T-helper 17 cell (primary cell): ENCODE measurements around the gene HIVEP3. TPM values are rescaled to one million over a fixed set of nuclear protein-coding genes. Genes with fewer than 3 reads are reported as not detected.
A peak's percentile ranks its signal among the peaks of the same experiment; 100 is the strongest.

Source experiments
- ATAC-seq: fragments of 150-1000 bp; cut with Tn5 transposase; 2 replicates; pipeline ENCODE4 v1.10.0; 2021; ENCODE audit warnings: mild to moderate bottlenecking, moderate library complexity
- DNase-seq, 3 donors: peaks; one replicate each; pipeline versions ENCODE4 v3.0.0 to v3.0.0-alpha.2; 2020 to 2021
- H3K9me3 ChIP-seq: one replicate; pipeline ENCODE4 v1.7.0; 2013; ENCODE audit warnings: low read length, mild to moderate bottlenecking; ENCODE audit not compliant: control insufficient read depth, poor library complexity, severe bottlenecking
- H3K27ac Mint-ChIP-seq: one replicate; pipeline ENCODE4 v1.8.0; 2022; ENCODE audit warnings: mild to moderate bottlenecking, moderate library complexity, mixed read lengths
- H3K27me3 Mint-ChIP-seq: one replicate; pipeline ENCODE4 v1.8.0; 2022; ENCODE audit warnings: mixed read lengths
- H3K36me3 Mint-ChIP-seq: one replicate; pipeline ENCODE4 v1.8.0; 2022; ENCODE audit warnings: low read depth, mixed read lengths
- H3K4me1 Mint-ChIP-seq: one replicate; pipeline ENCODE4 v1.8.0; 2022; ENCODE audit warnings: mild to moderate bottlenecking, mixed read lengths
- H3K4me3 Mint-ChIP-seq: one replicate; pipeline ENCODE4 v1.8.0; 2022; ENCODE audit warnings: mild to moderate bottlenecking, moderate library complexity, mixed read lengths
- total RNA-seq, 4 donors: library from RNA in 2 of 4; stranded (reverse) in 2 of 4; gene quantifications; one replicate each; pipeline ENCODE4 v1.2.3 and lab custom pipeline; 2022 to 2026

The HIVEP3 gene
- total RNA-seq, 2 donors from 2014 or later: 11.1 to 13.9 TPM

DNA sequence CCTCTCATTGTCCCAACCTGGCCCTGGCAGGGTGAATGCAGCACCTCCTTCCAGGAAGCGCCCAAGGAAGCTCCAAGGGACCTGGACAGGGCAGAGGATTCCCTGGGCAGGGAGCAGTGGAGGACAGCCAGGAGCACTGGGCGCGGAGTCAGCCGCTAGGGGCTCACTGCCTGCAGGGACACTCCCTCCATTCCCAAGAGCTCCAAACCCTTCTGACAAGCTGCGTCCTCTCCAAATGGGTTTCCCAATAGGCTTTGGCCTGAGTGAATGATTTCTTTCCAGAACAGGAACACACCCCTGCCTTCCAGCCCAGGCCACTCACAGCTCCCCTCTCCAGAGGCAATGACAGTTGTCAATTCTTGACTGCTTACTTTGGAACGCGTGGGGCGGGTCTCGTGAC lies 305.8 kb downstream of the HIVEP3 start:
- Mint-ChIP-seq H3K36me3 (peaks cover 11% of the 10 kb centered on the region), H3K4me1 (peaks cover 20% of the 10 kb centered on the region), H3K27me3 (no peaks in the 10 kb centered on the region), H3K4me3 (no peak overlapping the region), H3K27ac (no peak overlapping the region)
- DNase-seq (no peak), ATAC-seq (no peak)
- no peaks in the 10 kb centered on the region for H3K9me3 ChIP-seq

- ATAC-seq (no peak), DNase-seq (no peak)
- Mint-ChIP-seq H3K4me1 (peaks cover 26% of the 10 kb centered on the region), H3K36me3 (peaks cover 11% of the 10 kb centered on the region), H3K27me3 (no peaks in the 10 kb centered on the region), H3K27ac (no peak overlapping the region), H3K4me3 (peak overlapping the region; percentile 19)
- H3K9me3 ChIP-seq: no peaks in the 10 kb centered on the region
Measured at GRCh38 chr1:41611932-41612450, 306.7 kb downstream of the HIVEP3 start.

DNA sequence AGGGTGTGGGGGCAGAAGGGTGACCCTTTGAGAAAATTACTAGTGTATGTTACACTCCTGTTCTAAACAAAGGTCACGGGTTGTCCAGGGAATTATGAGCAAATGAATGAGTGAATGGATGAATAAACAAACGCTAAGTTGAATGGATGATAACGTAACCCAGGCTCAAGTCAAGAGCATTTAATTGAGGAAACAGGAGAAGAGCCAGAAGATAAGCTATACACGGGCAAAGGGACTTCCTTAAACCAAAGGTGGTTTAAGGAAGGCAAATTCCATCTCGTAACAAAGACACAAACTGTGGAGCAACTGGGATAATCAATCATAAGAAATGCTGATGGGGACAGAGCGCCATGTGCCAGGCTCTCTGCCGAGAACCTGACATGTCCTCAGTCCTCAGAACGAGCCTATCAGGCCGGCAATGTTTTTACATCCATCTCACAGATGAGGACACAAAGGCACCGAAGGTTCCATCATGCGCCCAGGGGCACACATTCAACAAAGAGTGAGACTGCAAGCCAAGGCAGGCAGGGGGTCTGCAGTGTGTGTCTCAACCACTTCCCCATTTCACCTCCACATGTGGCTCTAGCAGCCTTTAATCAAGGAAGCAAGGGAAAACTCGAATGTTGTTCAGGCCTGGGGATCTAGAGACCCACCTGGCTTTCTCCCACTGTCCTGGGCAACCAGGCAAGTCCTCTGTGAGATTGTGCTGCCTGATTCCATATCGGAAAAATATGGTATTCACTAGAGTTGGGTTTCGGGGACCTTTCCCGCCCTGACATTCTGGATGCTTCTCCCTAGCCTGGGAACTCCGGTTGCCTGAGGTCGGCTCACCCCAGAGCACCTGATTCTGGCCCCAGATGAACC lies 307.4 kb downstream of the HIVEP3 start:
- Mint-ChIP-seq H3K27me3 (no peaks in the 10 kb centered on the region), H3K27ac (no peak overlapping the region), H3K4me1 (peaks cover 26% of the 10 kb centered on the region), H3K4me3 (no peak overlapping the region), H3K36me3 (peaks cover 11% of the 10 kb centered on the region)
- DNase-seq (no peak), ATAC-seq (no peak)
- H3K9me3 ChIP-seq: no peaks in the 10 kb centered on the region

DNA sequence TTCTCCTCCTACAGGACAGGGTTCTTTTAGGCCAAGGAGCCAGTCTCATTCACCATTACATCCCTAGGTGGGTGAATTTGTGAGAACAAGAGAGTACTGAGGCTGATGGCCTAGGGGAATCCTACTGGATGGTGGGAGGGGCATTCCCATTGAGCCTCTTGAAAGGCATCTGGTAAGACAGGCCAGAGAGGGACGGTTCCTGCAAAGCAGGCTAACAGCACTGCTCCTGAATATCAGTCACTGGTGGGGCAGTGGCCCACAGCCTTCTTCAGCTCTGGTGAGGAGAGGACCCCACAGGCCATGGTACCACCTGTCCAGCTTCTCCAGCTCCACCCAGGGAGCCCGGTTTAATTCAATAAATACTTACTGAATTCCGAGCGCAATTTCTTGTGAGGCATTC lies 308.4 kb downstream of the HIVEP3 start:
- Mint-ChIP-seq H3K27ac (no peak overlapping the region), H3K4me3 (no peak overlapping the region), H3K36me3 (peaks cover 14% of the 10 kb centered on the region), H3K27me3 (no peaks in the 10 kb centered on the region), H3K4me1 (peaks cover 25% of the 10 kb centered on the region)
- DNase-seq: no peak
- no peaks in the 10 kb centered on the region for H3K9me3 ChIP-seq
- ATAC-seq: no peak

DNA sequence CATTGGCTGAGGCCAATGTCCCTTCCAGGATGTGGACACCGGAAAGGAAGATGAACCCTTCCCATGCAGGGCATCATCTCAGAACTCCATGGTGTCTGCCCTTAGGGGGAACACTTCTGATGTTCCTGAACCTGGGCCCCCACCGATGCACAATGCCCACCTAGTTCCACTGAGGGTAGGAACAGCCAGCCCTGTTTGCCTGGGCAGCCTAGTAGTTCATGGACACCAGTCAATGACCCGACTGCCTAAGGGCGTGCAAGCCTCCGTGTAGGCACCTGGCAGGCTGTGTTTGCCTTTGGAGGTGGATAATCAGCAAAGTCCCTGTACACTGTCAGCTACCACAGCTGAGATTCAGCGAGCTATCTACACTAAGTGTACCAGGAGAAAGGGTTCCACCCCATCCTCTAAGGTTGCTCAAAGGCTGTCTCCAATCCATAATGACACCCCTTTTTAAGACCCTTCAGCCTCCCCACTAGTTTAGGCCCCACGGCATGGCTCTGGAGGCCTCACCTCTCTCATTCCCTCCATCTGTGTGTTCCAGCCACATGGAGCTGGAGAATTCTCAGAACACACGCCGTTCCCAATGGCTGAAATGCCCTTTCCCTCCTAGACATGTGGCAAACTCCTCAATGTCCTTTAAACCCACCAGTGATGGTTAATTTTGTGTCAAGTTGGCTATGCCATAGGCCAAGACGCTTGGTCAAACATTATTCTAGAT lies 309.4 kb downstream of the HIVEP3 start:
- Mint-ChIP-seq H3K4me1 (peaks cover 22% of the 10 kb centered on the region), H3K36me3 (peaks cover 15% of the 10 kb centered on the region), H3K27me3 (no peaks in the 10 kb centered on the region), H3K27ac (no peak overlapping the region), H3K4me3 (no peak overlapping the region)
- ATAC-seq (no peak), DNase-seq (no peak)
- H3K9me3 ChIP-seq: no peaks in the 10 kb centered on the region

GRCh38 chr1:41608211-41608610 lies 310.5 kb downstream of the HIVEP3 start:
- DNase-seq (no peak), ATAC-seq (no peak)
- Mint-ChIP-seq H3K27me3 (no peaks in the 10 kb centered on the region), H3K4me1 (peaks cover 19% of the 10 kb centered on the region), H3K4me3 (no peak overlapping the region), H3K27ac (no peak overlapping the region), H3K36me3 (peaks cover 15% of the 10 kb centered on the region)
- H3K9me3 ChIP-seq: no peaks in the 10 kb centered on the region

- Mint-ChIP-seq H3K27ac (no peak overlapping the region), H3K4me1 (peaks cover 19% of the 10 kb centered on the region), H3K36me3 (peaks cover 15% of the 10 kb centered on the region), H3K4me3 (no peak overlapping the region), H3K27me3 (no peaks in the 10 kb centered on the region)
- H3K9me3 ChIP-seq: no peaks in the 10 kb centered on the region
- no peak for DNase-seq
- no peak for ATAC-seq
Measured at GRCh38 chr1:41607808-41608207, 310.9 kb downstream of the HIVEP3 start.

GRCh38 chr1:41599912-41600311 lies 318.8 kb downstream of the HIVEP3 start:
- no peak for DNase-seq
- Mint-ChIP-seq H3K27ac (no peak overlapping the region), H3K36me3 (no peaks in the 10 kb centered on the region), H3K27me3 (no peaks in the 10 kb centered on the region), H3K4me1 (peaks cover 14% of the 10 kb centered on the region), H3K4me3 (no peak overlapping the region)
- H3K9me3 ChIP-seq: peaks cover 3% of the 10 kb centered on the region
- no peak for ATAC-seq

- DNase-seq: no peak
- peaks cover 3% of the 10 kb centered on the region for H3K9me3 ChIP-seq
- peaks cover 14% of the 10 kb centered on the region for H3K4me1 Mint-ChIP-seq
- ATAC-seq: no peak
- H3K27ac Mint-ChIP-seq: no peak overlapping the region
- no peak overlapping the region for H3K4me3 Mint-ChIP-seq
- no peaks in the 10 kb centered on the region for H3K27me3 Mint-ChIP-seq
- H3K36me3 Mint-ChIP-seq: no peaks in the 10 kb centered on the region
Measured at GRCh38 chr1:41598325-41598724, 320.4 kb downstream of the HIVEP3 start.

GRCh38 chr1:41592451-41593125 lies 326.1 kb downstream of the HIVEP3 start:
- no peaks in the 10 kb centered on the region for H3K27me3 Mint-ChIP-seq
- H3K27ac Mint-ChIP-seq: peak overlapping the region; percentile 14
- DNase-seq (no peak), ATAC-seq (no peak)
- H3K9me3 ChIP-seq: no peaks in the 10 kb centered on the region
- H3K4me3 Mint-ChIP-seq: no peak overlapping the region
- peaks cover 10% of the 10 kb centered on the region for H3K4me1 Mint-ChIP-seq
- no peaks in the 10 kb centered on the region for H3K36me3 Mint-ChIP-seq

DNA sequence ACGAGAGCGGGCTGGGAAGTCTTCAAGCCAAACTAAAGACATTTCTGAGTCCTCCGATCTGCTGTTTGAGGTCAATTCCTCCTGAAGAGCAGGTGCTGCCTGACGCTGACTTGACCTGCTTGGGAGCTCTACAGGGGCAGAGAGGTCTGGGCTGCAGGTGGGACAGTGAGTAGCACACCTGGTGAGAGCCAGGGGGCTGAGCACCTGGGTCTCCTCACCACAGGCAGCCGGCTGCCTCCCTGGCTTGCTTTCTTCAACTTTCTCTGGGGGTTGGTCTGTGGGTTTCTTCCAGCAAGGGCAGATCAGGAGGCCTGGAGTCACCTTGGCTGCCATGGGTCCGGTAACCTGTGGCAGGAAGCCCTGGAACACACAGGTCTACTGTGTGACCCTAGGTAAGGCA lies 326.8 kb downstream of the HIVEP3 start:
- Mint-ChIP-seq H3K36me3 (no peaks in the 10 kb centered on the region), H3K4me3 (no peak overlapping the region), H3K27ac (peak overlapping the region; percentile 14), H3K4me1 (peaks cover 9% of the 10 kb centered on the region), H3K27me3 (no peaks in the 10 kb centered on the region)
- ATAC-seq (no peak), DNase-seq (no peak)
- no peaks in the 10 kb centered on the region for H3K9me3 ChIP-seq

DNA sequence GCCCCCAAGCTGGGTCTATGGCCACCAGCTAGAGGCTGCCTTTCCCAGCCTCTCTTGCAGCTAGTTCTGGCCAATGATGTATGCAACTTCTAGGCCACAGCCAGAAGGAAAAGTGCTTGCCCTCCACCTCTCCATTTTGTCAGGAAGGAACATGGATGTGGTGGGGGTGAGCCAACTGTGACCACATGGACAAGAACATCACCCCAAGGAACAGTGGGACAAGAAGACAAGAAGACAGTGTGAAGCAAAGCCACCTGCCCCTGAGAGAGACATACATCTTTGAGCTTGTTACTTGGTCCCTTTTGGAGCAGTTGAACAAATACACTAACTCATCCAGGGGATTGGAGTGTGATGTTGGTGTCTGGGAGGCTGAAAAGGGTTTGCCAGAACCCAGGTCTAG lies 328.4 kb downstream of the HIVEP3 start:
- peaks cover 6% of the 10 kb centered on the region for H3K4me1 Mint-ChIP-seq
- H3K27me3 Mint-ChIP-seq: no peaks in the 10 kb centered on the region
- H3K4me3 Mint-ChIP-seq: no peak overlapping the region
- no peak overlapping the region for H3K27ac Mint-ChIP-seq
- ATAC-seq (no peak), DNase-seq (no peak)
- H3K36me3 Mint-ChIP-seq: no peaks in the 10 kb centered on the region
- no peaks in the 10 kb centered on the region for H3K9me3 ChIP-seq

DNA sequence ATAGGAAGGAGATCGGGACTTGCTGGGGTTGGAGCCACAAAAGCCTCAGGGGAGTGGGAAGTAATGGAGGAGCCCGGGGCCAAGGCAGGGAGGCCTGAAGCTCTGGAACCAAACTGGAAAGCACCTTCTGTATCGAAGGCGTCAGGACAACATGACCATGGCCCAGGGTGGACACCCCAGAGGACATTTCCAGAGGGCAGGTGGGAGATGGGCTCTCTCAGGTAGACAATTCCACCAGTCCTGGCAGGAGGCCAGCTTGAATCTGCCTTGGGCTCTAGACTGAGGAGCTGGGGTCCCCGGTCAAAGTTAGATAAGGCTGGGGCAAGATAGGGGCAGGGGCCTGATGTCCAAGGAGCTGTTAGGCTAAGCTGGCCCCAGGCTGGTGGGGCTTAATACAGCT lies 329.3 kb downstream of the HIVEP3 start:
- no peaks in the 10 kb centered on the region for H3K9me3 ChIP-seq
- Mint-ChIP-seq H3K27me3 (no peaks in the 10 kb centered on the region), H3K36me3 (no peaks in the 10 kb centered on the region), H3K4me3 (no peak overlapping the region), H3K27ac (no peak overlapping the region), H3K4me1 (peaks cover 3% of the 10 kb centered on the region)
- ATAC-seq (no peak), DNase-seq (no peak)
